ENCODE results near the gene WNT16.

DNA sequence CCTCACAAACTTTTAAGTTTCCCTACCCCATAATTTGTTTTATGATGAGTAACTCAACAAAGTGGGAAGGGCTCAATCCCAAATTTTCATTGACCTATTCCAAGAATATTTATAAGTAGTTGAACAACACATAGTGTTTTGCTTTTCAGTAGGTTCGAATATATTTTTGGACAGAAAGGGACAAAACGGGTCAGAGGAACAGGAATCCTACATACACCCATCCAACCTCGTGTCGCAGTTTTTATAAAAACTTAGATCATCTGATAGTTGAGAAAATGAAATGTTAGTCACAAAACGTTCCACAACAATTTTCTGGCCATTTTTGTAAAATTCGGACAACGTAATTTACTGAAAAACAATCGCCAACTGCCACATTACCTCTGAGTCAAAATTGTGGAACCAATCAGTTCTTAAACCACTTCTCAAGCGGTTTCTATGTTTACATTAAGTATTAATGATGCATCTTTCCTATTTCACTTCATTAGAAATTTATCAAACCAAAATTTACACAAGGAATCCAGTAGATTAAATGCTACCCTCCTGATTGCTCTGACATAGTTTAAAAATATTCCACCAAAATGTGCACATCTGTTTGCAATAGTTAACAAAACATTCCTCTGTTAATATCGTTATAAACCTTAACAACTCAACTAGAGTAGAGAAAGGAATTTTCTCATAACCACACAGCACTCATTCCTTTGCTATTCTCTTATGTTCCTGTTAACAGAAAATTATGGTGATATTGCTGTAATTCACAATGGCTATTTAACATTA is 6.3 kb downstream of the WNT16 start:
- TF ChIP-seq, protein P1, sequence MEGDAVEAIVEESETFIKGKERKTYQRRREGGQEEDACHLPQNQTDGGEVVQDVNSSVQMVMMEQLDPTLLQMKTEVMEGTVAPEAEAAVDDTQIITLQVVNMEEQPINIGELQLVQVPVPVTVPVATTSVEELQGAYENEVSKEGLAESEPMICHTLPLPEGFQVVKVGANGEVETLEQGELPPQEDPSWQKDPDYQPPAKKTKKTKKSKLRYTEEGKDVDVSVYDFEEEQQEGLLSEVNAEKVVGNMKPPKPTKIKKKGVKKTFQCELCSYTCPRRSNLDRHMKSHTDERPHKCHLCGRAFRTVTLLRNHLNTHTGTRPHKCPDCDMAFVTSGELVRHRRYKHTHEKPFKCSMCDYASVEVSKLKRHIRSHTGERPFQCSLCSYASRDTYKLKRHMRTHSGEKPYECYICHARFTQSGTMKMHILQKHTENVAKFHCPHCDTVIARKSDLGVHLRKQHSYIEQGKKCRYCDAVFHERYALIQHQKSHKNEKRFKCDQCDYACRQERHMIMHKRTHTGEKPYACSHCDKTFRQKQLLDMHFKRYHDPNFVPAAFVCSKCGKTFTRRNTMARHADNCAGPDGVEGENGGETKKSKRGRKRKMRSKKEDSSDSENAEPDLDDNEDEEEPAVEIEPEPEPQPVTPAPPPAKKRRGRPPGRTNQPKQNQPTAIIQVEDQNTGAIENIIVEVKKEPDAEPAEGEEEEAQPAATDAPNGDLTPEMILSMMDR (IDR thresholded peaks at IDR 0.05; ENCODE audit: low read depth, low read length, poor library complexity, severe bottlenecking): no peak
- no peak for TF ChIP-seq EZH2phosphoT487 (IDR thresholded peaks at IDR 0.05; ENCODE audit: borderline replicate concordance, low read length)
